HG03442 (cell line): ENCODE data around the gene ZMYM3.
"Not testable (repeated sequence)": the region's sequence is repeated elsewhere in the genome, so short reads cannot be mapped to it uniquely, and the experiment has no call there.

Source experiments
- ATAC-seq: cut with Tn5 transposase; IDR thresholded peaks from one replicate; pipeline ENCODE4 v1.9.1; 2021; ENCODE audit warnings: mild to moderate bottlenecking, moderate library complexity; ENCODE audit not compliant: unreplicated experiment

The ZMYM3 gene

GRCh38 chrX:71254092-71254963 lies at the start of gene ZMYM3:
TSS of gene ZMYM3 (minus strand) at chrX:71254140. CDS start at chrX:71253255, 885 bp downstream.
- peak; percentile 77 for ATAC-seq

DNA sequence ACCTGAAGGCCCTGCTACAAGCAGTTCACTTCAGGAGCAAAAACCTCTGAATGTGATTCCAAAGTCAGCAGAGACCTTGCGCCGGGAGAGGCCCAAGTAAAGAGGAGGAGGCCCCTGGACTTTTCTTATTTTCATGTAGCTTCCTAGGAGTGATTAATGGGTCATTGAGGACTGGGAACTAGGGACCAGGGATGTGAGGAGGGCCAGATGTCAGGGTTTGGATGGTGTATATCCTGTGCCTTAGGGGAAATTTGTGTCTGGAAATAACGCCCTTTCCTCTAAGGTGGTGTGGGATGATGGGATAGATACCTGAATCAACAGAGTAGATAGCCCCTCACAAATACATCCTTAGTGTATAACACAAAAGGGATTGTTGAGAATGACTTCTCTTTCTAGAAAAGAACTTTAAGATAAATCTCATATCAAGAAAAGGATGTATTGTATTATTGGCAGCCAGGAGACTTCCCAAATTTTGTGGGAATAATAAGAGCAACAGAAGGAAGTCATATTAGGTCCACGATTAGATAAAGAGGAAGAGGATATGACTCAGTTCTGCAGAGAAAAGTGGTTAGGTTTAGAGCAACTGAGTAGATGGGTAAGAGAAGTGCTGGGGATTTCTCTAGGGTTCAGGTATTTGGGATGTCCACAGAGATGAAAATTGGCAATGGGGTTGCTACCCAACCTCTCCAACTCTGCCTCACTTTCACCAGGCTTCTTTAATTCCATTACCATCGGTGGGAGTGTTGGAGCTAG lies 48.7 kb upstream of the ZMYM3 start:
- ATAC-seq = no peak

GRCh38 chrX:71301195-71301924 lies 47.4 kb upstream of the ZMYM3 start, which contains the start of gene ITGB1BP2:
TSS of gene ITGB1BP2 (plus strand) at chrX:71301750. CDS start at chrX:71301807, 57 bp downstream.
- no peak for ATAC-seq

DNA sequence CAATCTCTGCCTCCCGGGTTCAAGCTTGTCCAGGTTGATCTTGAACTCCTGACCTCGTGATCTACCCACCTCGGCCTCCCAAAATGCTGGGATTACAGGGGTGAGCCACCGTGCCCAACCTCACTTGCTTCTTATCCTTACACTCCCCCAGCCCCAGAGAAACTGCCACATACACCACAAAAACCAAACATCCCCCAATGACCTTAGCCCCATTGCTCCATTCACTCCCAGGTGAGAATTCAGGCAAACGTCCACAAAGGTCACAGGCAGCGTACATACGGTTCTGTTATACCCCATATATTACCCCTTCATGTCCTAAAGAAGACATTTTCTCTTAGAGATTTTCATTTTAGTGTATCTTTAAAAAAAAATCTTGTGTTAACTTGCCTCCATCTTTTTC lies 46.6 kb upstream of the ZMYM3 start:
- ATAC-seq = not testable (repeated sequence)

DNA sequence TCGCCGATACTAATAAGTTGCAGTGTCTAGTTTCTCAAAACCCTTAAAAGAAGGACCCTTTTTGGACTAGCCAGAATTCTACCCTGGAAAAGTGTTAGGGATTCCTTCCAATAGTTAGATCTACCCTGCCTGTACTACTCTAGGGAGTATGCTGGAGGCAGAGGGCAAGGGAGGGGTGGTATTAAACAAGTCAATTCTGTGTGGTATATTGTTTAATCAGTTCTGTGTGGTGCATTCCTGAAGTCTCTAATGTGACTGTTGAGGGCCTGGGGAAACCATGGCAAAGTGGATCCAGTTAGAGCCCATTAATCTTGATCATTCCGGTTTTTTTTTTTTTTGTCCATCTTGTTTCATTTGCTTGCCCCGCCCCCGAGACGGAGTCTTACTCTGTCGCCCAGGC lies 46.1 kb upstream of the ZMYM3 start:
- ATAC-seq = not testable (repeated sequence)

DNA sequence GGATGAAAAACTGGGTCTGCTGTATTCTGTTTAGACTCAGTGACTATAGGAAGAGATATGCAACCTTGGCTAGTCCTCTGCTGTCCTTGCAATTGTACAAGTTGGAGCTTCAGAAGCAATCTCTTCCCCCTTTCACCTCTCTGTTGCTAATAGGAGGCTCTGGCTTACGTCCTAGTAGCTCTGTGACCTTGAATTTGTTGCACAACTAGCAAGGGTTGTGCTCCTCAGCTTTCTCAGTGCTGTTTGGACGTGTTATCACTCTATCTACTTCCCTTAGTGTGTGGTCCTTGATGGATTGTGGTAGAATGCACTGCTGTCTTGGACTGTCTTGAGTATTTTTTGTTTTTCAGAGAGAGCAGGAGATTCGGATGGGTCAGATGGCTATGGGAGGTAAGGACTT lies 44.2 kb upstream of the ZMYM3 start:
- ATAC-seq = no peak

- no peak for ATAC-seq
Observed at GRCh38 chrX:71296806-71297205, 42.9 kb upstream of the ZMYM3 start.

GRCh38 chrX:71292669-71293365 lies 38.9 kb upstream of the ZMYM3 start:
- no peak for ATAC-seq

GRCh38 chrX:71291381-71291780 lies 37.4 kb upstream of the ZMYM3 start:
- ATAC-seq = no peak

DNA sequence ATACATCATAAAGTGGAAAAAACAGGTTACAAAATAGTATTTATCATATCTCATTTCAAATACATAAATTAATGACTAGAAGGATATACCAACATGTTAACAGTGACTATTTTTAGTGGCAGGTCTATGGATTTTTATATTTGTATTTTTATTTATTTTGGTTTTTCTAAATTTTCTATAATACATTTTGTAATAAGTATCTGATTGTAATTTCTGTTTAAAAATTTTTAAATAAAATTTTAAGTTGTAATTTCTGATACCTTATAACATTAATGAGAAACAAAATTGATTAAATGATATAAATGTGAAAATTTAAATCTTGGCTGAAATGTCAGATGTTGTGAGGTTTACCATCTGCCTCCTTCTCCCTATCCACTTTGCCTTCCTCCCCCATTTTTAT lies 32.0 kb upstream of the ZMYM3 start:
- ATAC-seq = no peak

GRCh38 chrX:71283403-71284143 lies 29.6 kb upstream of the ZMYM3 start, which contains the start of gene NONO:
TSS of gene NONO (plus strand) at chrX:71283635. CDS start at chrX:71290638, 7,003 bp downstream.
- peak; percentile 73 for ATAC-seq

- ATAC-seq = peak; percentile 27
Observed at GRCh38 chrX:71282514-71283402, 28.8 kb upstream of the ZMYM3 start.

DNA sequence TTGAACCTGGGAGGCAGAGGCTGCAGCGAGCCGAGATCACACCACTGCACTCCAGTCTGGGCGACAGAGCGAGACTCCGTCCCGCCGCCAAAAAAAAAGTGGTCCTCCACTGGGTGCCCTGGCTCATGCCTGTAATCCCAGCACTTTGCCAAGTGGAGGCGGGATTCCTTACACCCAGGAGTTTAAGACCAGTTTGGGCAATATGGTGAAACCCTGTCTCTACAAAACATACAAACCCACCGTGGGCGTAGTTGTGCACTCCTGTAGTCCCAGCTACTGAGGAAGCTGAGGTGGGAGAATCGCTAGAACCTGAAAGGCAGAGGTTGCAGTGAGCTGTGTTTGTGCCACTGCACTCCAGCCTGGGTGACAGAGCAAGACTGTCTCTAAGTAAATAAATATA lies 27.4 kb upstream of the ZMYM3 start:
- ATAC-seq = not testable (repeated sequence)

- not testable (repeated sequence) for ATAC-seq
Observed at GRCh38 chrX:71272313-71272712, 18.4 kb upstream of the ZMYM3 start.

GRCh38 chrX:71269801-71270395 lies 16.0 kb upstream of the ZMYM3 start:
- no peak for ATAC-seq

DNA sequence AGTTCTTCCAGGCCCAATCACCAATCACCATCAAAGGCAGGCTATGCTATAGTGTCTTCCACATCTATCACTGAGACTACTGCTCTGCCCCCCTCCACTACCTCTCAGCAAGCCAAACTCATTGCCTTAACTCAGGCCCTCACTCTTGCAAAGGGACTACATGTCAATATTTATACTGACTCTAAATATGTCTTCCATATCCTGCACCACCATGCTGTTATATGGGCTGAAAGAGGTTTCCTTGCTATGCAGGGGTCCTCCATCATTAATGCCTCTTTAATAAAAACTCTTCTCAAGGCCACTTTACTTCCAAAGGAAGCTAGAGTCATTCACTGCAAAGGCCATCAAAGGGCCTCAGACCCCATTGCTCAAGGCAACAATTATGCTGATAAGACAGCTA lies 14.7 kb upstream of the ZMYM3 start:
- ATAC-seq = not testable (repeated sequence)

DNA sequence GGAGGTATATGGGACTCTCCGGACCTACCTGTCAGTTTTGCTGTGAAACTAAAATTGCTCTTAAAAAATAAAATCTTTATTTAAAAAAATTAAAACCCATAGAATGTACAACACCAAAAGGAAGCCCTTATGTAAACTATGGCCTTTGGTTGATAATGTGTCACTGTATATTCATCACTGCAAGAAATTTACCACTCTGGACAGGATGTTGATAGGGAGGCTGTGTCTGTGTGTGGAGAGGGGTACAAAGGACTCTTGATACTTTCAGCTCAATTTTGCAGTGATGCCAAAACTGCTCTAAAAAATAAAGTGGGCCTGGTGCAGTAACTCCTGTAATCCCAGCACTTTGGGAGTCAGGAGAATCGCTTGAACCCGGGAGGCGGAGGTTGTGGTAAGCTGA lies 2.9 kb upstream of the ZMYM3 start:
- no peak for ATAC-seq

GRCh38 chrX:71256051-71256450 lies 2.1 kb upstream of the ZMYM3 start:
- ATAC-seq = no peak
